GM12878 (cell line): Measurements from ENCODE around the gene HIVEP3. TPM values are rescaled to one million over a fixed set of nuclear protein-coding genes. Genes with fewer than 3 reads are reported as not detected.

Experiments used
- ATAC-seq: fragments of 200-7000 bp; cut with Tn5 transposase; 3 replicates; pipeline ENCODE4 v1.9.1; 2020; ENCODE audit warnings: mild to moderate bottlenecking, moderate library complexity
- BruUV-seq: library from RNA; stranded (reverse); fragments of 400-500 nt; replicated peaks from 2 replicates; lab custom pipeline; 2021; lab: Mats Ljungman, UMichigan
- CTCF ChIA-PET: fragments of 300-600 bp; sonication (Branson Sonifier 250); formaldehyde crosslinking; extraction: SDS; loops from one replicate; lab custom pipeline; 2021; ENCODE audit warnings: inconsistent platforms; lab: Yijun Ruan, JAX
- POLR2A ChIA-PET: fragments of 350-600 bp; formaldehyde crosslinking; extraction: SDS; loops from one replicate; lab custom pipeline; 2021; ENCODE audit warnings: inconsistent platforms; lab: Charles Lee
- RAD21 ChIA-PET: fragments of 300-600 bp; sonication (Branson Sonifier 250); formaldehyde crosslinking; loops from one replicate; lab custom pipeline; 2023; ENCODE audit warnings: antibody characterized with exemption; ENCODE audit not compliant: unreplicated experiment; lab: Charles Lee
- SMC1A ChIA-PET: fragments of 300-600 bp; sonication (Branson Sonifier 250); formaldehyde crosslinking; loops from one replicate; lab custom pipeline; 2023; ENCODE audit not compliant: unreplicated experiment, uncharacterized antibody; lab: Charles Lee
- DNase-seq: peaks from one replicate; pipeline ENCODE4 v3.0.0-alpha.2; 2011; ENCODE audit warnings: low read depth, low spot score
- FAIRE-seq: peaks from 3 replicates; lab custom pipeline; 2011; peaks lifted over from hg19 to GRCh38; lab: Jason Lieb, UNC
- H2AFZ ChIP-seq: 2 replicates; pipeline ENCODE4 v1.6.0; 2011; ENCODE audit warnings: low read depth, low read length, control low read depth; ENCODE audit not compliant: control insufficient read depth
- H3K27ac ChIP-seq: 2 replicates; pipeline ENCODE4 v1.5.1; 2011; ENCODE audit warnings: control low read depth; ENCODE audit not compliant: control insufficient read depth, insufficient read depth
- H3K27me3 ChIP-seq, 2 experiments: replicated peaks in 1 of 2; 2 replicates each; pipeline versions ENCODE4 v1.6.0 to v1.6.1; 2011; ENCODE audit warnings: low read length in 1 of 2; ENCODE audit not compliant: control insufficient read depth in 2 of 2, insufficient read depth in 2 of 2
- H3K36me3 ChIP-seq, 2 experiments: 2 replicates each; pipeline ENCODE4 v1.5.1; 2011; ENCODE audit warnings: low read length in 1 of 2; ENCODE audit not compliant: control insufficient read depth in 2 of 2, insufficient read depth in 2 of 2
- H3K4me1 ChIP-seq: 2 replicates; pipeline ENCODE4 v1.6.1; 2011; ENCODE audit warnings: mild to moderate bottlenecking, low read length, moderate library complexity, mixed read lengths; ENCODE audit not compliant: control insufficient read depth, insufficient read depth
- H3K4me2 ChIP-seq: 2 replicates; pipeline ENCODE4 v1.6.0; 2011; ENCODE audit warnings: control low read depth; ENCODE audit not compliant: control insufficient read depth, insufficient read depth
- H3K4me3 ChIP-seq: fragments of 200-600 bp; sonication (generic); 2 replicates; pipeline ENCODE4 v1.5.1; 2016
- H3K79me2 ChIP-seq: 2 replicates; pipeline ENCODE4 v1.6.0; 2011; ENCODE audit warnings: low read length; ENCODE audit not compliant: control insufficient read depth, insufficient read depth
- H3K9ac ChIP-seq: 2 replicates; pipeline ENCODE4 v1.8.0; 2011; ENCODE audit warnings: low read length, control low read depth, mixed read lengths; ENCODE audit not compliant: control insufficient read depth, insufficient read depth
- H3K9me3 ChIP-seq: replicated peaks from 3 replicates; pipeline ENCODE4 v1.5.1; 2011; ENCODE audit warnings: mild to moderate bottlenecking, low read length; ENCODE audit not compliant: control insufficient read depth, insufficient read depth
- H4K20me1 ChIP-seq: 2 replicates; pipeline ENCODE4 v1.6.0; 2011; ENCODE audit not compliant: control insufficient read depth, insufficient read depth
- BACH1 ChIP-seq: fragments of 450-650 bp; IDR thresholded peaks from 2 replicates; pipeline ENCODE4 v1.6.1; 2017; ENCODE audit warnings: mild to moderate bottlenecking, borderline replicate concordance
- BCL11A ChIP-seq: IDR thresholded peaks from 2 replicates; pipeline ENCODE4 v1.6.1; 2011; ENCODE audit warnings: low read depth, low read length
- ELK1 ChIP-seq: IDR thresholded peaks from 2 replicates; pipeline ENCODE4 v1.6.1; 2012; ENCODE audit warnings: low read depth, low read length, improper control_type of control experiment
- EP300 ChIP-seq, 2 experiments: fragments of 150-350 bp in 1 of 2; IDR thresholded peaks; 2 replicates each; pipeline ENCODE4 v1.6.1; 2011 to 2012; ENCODE audit warnings: low read depth in 2 of 2, low read length in 2 of 2, borderline replicate concordance in 1 of 2, improper control_type of control experiment in 1 of 2, inconsistent platforms in 1 of 2; ENCODE audit not compliant: control insufficient read depth in 1 of 2
- FOS ChIP-seq: IDR thresholded peaks from 3 replicates; pipeline ENCODE4 v1.6.1; 2011; ENCODE audit warnings: borderline replicate concordance; ENCODE audit not compliant: insufficient read length; ENCODE audit errors: extremely low read depth
- IRF3 ChIP-seq: fragments of 450-650 bp; IDR thresholded peaks from 2 replicates; pipeline ENCODE4 v1.6.1; 2014; ENCODE audit warnings: mild to moderate bottlenecking
- MXI1 ChIP-seq: fragments of 150-350 bp; IDR thresholded peaks from 2 replicates; pipeline ENCODE4 v1.6.1; 2011; ENCODE audit warnings: low read depth, mild to moderate bottlenecking, inconsistent platforms, low read length, improper control_type of control experiment
- NBN ChIP-seq: fragments of 450-650 bp; IDR thresholded peaks from 2 replicates; pipeline ENCODE4 v1.6.1; 2016
- NFXL1 ChIP-seq: fragments of 450-650 bp; IDR thresholded peaks from 2 replicates; pipeline ENCODE4 v1.6.1; 2017; ENCODE audit warnings: antibody characterized with exemption, mild to moderate bottlenecking, borderline replicate concordance
- POLR2A ChIP-seq: IDR thresholded peaks from 2 replicates; pipeline ENCODE4 v1.6.1; 2011; ENCODE audit warnings: low read depth, mild to moderate bottlenecking, low read length
- SP1 ChIP-seq: IDR thresholded peaks from one replicate; pipeline ENCODE4 v1.6.1; 2011; ENCODE audit warnings: low read depth, low read length
- SREBF1 ChIP-seq: IDR thresholded peaks from 2 replicates; pipeline ENCODE4 v1.6.1; 2012; ENCODE audit warnings: mild to moderate bottlenecking, low read length
- ZNF274 ChIP-seq: IDR thresholded peaks from one replicate; pipeline ENCODE4 v1.8.0; 2011; ENCODE audit not compliant: insufficient read length, insufficient read depth
- WGBS: methylation state at CpG from one replicate; pipeline ENCODE4 v1.1.6; 2016; ENCODE audit warnings: low lambda C conversion rate; ENCODE audit not compliant: insufficient replicate concordance, insufficient coverage; ENCODE audit errors: missing lambda C conversion rate; 5-methylcytosine and 5-hydroxymethylcytosine counted together
- in situ Hi-C: fragments of 300-500 bp; cut with MboI; formaldehyde crosslinking; loops from 9 replicates; pipeline ENCODE4 v1.14.3; 2018; ENCODE audit warnings: mixed read lengths
- intact Hi-C: fragments of 100-400 bp; cut with micrococcal nuclease; formaldehyde crosslinking; loops from one replicate; pipeline ENCODE4 v1.14.2; 2022; ENCODE audit not compliant: unreplicated experiment
- polyA plus RNA-seq, 11 experiments: library from polyadenylated mRNA; depleted of rRNA in 4 of 11; unstranded in 6 of 11; stranded (reverse) in 5 of 11; fragments of >200 nt; fragmentation: Nextera tagmentation in 4 of 11; fragmentation: Illumina TruSeq in 1 of 11; extraction: Ambion mirVana in 4 of 11; extraction: Trizol in 1 of 11; gene quantifications; 1 replicate in 1 of 11; 2 replicates in 10 of 11; pipeline versions ENCODE4 v1.2.1 to v1.2.3, GENCODE V29; 2011 to 2016; ENCODE audit warnings: inconsistent platforms in 2 of 11, missing spikeins in 2 of 11, low read depth in 1 of 11
- total RNA-seq, 4 experiments: library from RNA; depleted of rRNA in 3 of 4; stranded (reverse); fragments of >200 nt in 3 of 4; fragmentation: Illumina TruSeq in 1 of 4; extraction: Trizol in 1 of 4; gene quantifications; 2 replicates each; pipeline versions ENCODE4 v1.2.1 to v1.2.3, GENCODE V29; 2013 to 2021
- TF ChIP-seq, protein P1 (sequence below): fragments of 450-650 bp; IDR thresholded peaks from 2 replicates; pipeline ENCODE4 v1.6.1; 2017; ENCODE audit warnings: mild to moderate bottlenecking

Gene HIVEP3
- total and polyA plus RNA-seq, 10 of the 15 experiments (the other 5 are each of a cell fraction or from before 2014, with no cell fraction given) = 1.8 to 13.6 (median 3.8) TPM

DNA sequence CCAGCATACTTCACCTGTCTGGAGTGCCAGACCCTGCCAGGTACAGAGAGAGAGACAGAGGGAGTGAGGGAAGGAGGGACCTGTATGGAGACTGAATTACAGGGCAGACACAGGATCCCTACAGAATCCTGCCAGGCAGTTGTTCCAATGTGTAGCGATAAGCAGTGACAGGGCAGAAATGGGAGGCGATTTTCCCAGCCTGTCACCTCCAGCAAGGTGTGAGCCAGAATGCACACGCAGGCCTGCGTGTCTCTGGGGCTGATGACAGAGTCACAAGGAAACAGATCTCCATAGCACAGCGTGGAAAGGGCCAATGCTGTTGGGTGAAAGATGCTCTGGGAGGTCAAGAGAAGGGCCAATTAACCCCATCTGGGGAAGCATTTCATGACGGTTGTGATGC lies 111.3 kb downstream of the HIVEP3 start:
- FAIRE-seq (no peak), ATAC-seq (no peak), DNase-seq (no peak)
- intact Hi-C loops (loop anchor here (2.0 to 5.0 kb wide), 4 partner anchors 55 to 225 kb away; no protein-coding TSS in a partner anchor), in situ Hi-C loops (no loop called here)
- WGBS = 79% methylated on average over 6 of the region's 6 CpGs
- Histone ChIP-seq H3K4me3 (peak overlapping the region; percentile 45; the same call in 1 of the 2 replicates), H2AFZ (no peak overlapping the region), H3K9ac (no peak overlapping the region), H3K4me2 (peak overlapping the region; percentile 63; the same call in 1 of the 2 replicates), H3K79me2 (0 out of 2 replicates have a peak, but pooled peaks cover 3% of the 10 kb centered on the region), H3K27ac (no peak overlapping the region; the same call in 1 of the 2 replicates), H3K4me1 (peaks cover 81% of the 10 kb centered on the region), H3K36me3 (no peaks in the 10 kb centered on the region), H3K27me3 (no peaks in the 10 kb centered on the region), H4K20me1 (no peaks in the 10 kb centered on the region), H3K9me3 (no peaks in the 10 kb centered on the region)
- BruUV-seq = no TSS peak
- TF ChIP-seq ELK1 = no peak
- no peak for TF ChIP-seq ZNF274
- TF ChIP-seq POLR2A = no peak
- TF ChIP-seq MXI1 = no peak
- no peak for TF ChIP-seq SP1
- TF ChIP-seq SREBF1 = no peak
- TF ChIP-seq FOS = no peak
- TF ChIP-seq BCL11A = no peak
- no peak for TF ChIP-seq NBN
- no peak for TF ChIP-seq IRF3
- TF ChIP-seq BACH1 = no peak
- TF ChIP-seq EP300 (IDR thresholded peaks at IDR 0.05; ENCODE audit: borderline replicate concordance in 1 of 2, control insufficient read depth in 1 of 2, low read depth in 2 of 2, low read length in 2 of 2) = no peak
- TF ChIP-seq, protein P1, sequence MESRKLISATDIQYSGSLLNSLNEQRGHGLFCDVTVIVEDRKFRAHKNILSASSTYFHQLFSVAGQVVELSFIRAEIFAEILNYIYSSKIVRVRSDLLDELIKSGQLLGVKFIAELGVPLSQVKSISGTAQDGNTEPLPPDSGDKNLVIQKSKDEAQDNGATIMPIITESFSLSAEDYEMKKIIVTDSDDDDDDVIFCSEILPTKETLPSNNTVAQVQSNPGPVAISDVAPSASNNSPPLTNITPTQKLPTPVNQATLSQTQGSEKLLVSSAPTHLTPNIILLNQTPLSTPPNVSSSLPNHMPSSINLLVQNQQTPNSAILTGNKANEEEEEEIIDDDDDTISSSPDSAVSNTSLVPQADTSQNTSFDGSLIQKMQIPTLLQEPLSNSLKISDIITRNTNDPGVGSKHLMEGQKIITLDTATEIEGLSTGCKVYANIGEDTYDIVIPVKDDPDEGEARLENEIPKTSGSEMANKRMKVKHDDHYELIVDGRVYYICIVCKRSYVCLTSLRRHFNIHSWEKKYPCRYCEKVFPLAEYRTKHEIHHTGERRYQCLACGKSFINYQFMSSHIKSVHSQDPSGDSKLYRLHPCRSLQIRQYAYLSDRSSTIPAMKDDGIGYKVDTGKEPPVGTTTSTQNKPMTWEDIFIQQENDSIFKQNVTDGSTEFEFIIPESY = no peak
- TF ChIP-seq NFXL1 = no peak
- CTCF ChIA-PET = interaction anchor here (0.8 kb wide), 1 partner anchor 130 kb away, joined by 3 read pairs; no protein-coding TSS in a partner anchor
- POLR2A ChIA-PET = interaction anchor here (1.7 to 5.4 kb wide), 2 partner anchors 57 to 80 kb away, joined by 3 to 33 read pairs; no protein-coding TSS in a partner anchor
- SMC1A ChIA-PET = interaction anchor here (0.9 to 5.1 kb wide), 3 partner anchors 16 to 80 kb away, joined by 3 to 34 read pairs (median 4); no protein-coding TSS in a partner anchor
- RAD21 ChIA-PET = interaction anchor here (0.9 to 8.5 kb wide), 6 partner anchors 55 to 150 kb away, joined by 3 to 61 read pairs (median 4); no protein-coding TSS in a partner anchor
